ENCODE results near the gene CHMP2B.
"Not testable (repeated sequence)": the region's sequence is repeated elsewhere in the genome, so short reads cannot be mapped to it uniquely, and the experiment has no call there.

Gene CHMP2B

DNA sequence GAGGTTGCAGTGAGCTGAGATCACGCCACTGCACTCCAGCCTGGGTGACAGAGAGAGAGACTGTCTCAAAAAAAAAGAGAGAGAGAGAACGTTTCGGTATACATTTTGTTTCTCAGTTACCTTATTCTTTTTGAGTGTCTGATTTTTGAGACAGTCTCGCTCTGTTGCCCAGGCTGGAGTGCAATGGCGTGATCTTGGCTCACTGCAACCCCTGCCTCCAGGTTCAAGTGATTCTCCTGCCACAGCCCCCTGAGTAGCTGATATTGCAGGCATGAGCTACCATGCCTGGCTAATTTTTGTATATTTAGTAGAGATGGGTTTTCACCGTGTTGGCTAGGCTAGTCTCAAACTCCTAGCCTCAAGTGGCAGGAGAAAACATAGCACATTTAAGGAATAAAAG lies 21.1 kb downstream of the CHMP2B start:
- H3K4me1 ChIP-seq; H3K9me3 ChIP-seq; H3K27me3 ChIP-seq (ENCODE audit: low read depth); in situ Hi-C loops (cut with MboI; ENCODE audit: low sequenced_read_pairs); DNase-seq (ENCODE audit: low spot score in 2 of 2); H3K4me3 ChIP-seq: not testable (repeated sequence)
- peaks cover 14% of the 10 kb centered on the region for H3K36me3 ChIP-seq (replicated peaks)

DNA sequence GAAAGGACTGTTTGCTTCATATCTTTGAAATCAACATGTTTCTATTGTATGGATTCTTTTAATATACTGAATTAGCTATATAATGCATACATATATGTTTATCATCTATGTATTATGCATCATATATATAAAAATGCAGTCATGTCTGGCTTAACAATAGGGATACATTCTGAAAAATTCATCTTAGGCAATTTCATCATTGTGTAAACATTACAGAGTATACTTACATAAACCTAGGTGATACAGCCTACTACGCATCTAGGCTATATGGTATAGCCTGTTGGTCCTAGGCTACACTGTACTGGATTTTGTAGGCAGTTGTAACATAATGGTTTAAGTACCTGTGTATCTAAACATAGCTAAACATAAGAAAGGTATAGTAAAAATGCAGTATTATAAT lies 21.7 kb downstream of the CHMP2B start:
- Histone ChIP-seq H3K9me3 (no peaks in the 10 kb centered on the region), H3K36me3 (replicated peaks) (peaks cover 14% of the 10 kb centered on the region), H3K4me1 (no peaks in the 10 kb centered on the region), H3K27me3 (ENCODE audit: low read depth) (no peaks in the 10 kb centered on the region), H3K4me3 (no peak overlapping the region)
- DNase-seq (ENCODE audit: low spot score in 2 of 2), result no peak
- in situ Hi-C loops (cut with MboI; ENCODE audit: low sequenced_read_pairs), result no loop called here

DNA sequence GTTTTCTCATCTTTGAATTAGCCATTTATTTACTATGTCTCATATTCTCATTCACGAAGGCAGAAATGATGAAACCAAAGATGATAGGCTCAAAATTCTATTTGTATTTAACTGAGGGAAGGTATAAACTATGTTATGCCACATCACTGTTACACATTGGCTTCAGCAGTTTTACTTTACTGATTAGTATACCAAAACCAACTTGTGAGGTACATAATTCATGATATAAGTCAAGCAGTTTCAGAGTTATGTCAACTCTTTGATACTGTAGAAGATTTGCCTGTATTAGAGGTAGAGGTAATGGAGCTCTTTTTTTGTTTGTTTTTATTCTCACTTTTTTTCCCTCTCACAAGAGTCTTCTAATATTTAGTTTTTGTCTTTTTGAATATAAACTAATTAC lies 22.9 kb downstream of the CHMP2B start:
- DNase-seq (ENCODE audit: low spot score in 2 of 2), result no peak
- H3K4me1 ChIP-seq, result no peaks in the 10 kb centered on the region
- in situ Hi-C loops (cut with MboI; ENCODE audit: low sequenced_read_pairs), result no loop called here
- peaks cover 17% of the 10 kb centered on the region for H3K36me3 ChIP-seq (replicated peaks)
- no peak overlapping the region for H3K4me3 ChIP-seq
- no peaks in the 10 kb centered on the region for H3K9me3 ChIP-seq
- H3K27me3 ChIP-seq (ENCODE audit: low read depth), result no peaks in the 10 kb centered on the region

DNA sequence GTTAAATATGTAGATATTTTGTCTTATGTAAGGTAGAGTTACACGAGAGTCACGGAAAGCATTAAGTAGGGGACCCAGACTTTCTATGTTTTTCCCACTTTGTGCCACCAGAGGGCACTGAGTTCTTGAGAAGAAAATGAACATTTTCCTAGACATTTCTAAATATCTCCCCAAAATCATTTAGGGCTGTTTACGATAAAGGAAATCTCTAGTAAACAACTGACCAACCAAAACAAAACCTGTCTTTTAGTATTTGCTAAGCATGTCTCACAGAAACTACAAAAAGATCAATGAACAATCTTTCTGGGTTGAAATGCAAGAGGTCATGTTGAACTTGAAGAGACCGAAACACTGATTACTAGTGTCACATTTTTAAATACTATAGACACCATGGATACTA lies 33.2 kb downstream of the CHMP2B start:
- no peaks in the 10 kb centered on the region for H3K4me1 ChIP-seq
- peak; percentile 72 to 75 for DNase-seq (ENCODE audit: low spot score in 2 of 2)
- no peaks in the 10 kb centered on the region for H3K27me3 ChIP-seq (ENCODE audit: low read depth)
- in situ Hi-C loops (cut with MboI; ENCODE audit: low sequenced_read_pairs), result no loop called here
- no peaks in the 10 kb centered on the region for H3K9me3 ChIP-seq
- H3K36me3 ChIP-seq (replicated peaks), result no peaks in the 10 kb centered on the region
- no peak overlapping the region for H3K4me3 ChIP-seq

DNA sequence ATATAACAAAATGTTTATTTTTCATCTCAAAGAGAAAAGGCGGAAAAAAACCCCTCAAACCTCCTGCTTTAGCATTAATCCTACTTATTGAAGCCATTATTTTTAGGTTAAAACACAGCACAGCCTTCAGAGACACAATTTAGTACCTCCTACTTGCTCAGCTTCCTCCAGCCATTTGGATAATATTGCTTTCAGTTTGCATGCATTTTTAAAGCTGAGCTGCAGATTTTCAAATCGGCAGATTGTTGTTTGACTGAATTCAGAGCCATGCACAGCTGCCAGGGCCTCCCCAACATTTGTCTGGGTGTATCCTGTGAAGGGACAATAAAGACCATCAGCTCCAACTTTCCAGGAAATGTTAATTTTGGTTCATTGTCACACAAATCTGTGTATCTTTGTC lies 34.8 kb downstream of the CHMP2B start:
- no peaks in the 10 kb centered on the region for H3K27me3 ChIP-seq (ENCODE audit: low read depth)
- H3K4me3 ChIP-seq, result no peak overlapping the region
- no peaks in the 10 kb centered on the region for H3K4me1 ChIP-seq
- no peaks in the 10 kb centered on the region for H3K9me3 ChIP-seq
- no peaks in the 10 kb centered on the region for H3K36me3 ChIP-seq (replicated peaks)
- no peak for DNase-seq (ENCODE audit: low spot score in 2 of 2)
- in situ Hi-C loops (cut with MboI; ENCODE audit: low sequenced_read_pairs), result no loop called here

DNA sequence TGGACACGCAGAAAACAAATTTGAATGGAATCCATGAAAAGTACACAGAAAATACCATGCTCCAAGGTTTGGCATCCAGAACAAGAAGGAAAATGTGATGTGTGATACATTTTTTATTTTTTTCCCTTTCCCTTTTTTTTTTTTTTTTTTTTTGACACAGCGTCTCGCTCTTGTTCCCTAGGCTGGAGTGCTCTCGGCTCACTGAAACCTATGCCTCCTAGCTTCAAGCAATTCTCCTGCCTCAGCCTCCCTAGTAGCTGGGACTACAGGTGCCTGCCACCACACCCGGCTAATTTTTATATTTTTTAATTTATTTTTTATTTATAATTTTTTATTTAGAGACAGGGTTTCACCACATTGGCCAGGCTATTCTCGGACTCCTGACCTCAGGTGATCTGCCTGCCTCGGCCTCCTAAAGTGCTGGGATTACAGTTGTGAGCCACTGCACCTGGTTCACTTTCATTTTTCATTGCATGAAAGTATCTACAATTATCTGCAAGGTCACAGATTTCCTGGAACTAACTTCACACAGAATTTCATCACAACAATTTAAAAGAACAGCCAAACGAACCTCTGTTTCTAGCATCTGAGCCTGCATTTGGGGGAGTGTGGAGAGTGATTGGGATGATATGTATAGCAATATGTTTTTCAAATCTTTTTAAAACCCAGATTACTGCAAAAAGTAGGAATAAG lies 41.0 kb downstream of the CHMP2B start:
- in situ Hi-C loops (cut with MboI; ENCODE audit: low sequenced_read_pairs), result no loop called here
- no peak overlapping the region for H3K4me3 ChIP-seq
- H3K27me3 ChIP-seq (ENCODE audit: low read depth), result no peaks in the 10 kb centered on the region
- no peaks in the 10 kb centered on the region for H3K4me1 ChIP-seq
- no peaks in the 10 kb centered on the region for H3K36me3 ChIP-seq (replicated peaks)
- DNase-seq (ENCODE audit: low spot score in 2 of 2), result no peak
- no peaks in the 10 kb centered on the region for H3K9me3 ChIP-seq

DNA sequence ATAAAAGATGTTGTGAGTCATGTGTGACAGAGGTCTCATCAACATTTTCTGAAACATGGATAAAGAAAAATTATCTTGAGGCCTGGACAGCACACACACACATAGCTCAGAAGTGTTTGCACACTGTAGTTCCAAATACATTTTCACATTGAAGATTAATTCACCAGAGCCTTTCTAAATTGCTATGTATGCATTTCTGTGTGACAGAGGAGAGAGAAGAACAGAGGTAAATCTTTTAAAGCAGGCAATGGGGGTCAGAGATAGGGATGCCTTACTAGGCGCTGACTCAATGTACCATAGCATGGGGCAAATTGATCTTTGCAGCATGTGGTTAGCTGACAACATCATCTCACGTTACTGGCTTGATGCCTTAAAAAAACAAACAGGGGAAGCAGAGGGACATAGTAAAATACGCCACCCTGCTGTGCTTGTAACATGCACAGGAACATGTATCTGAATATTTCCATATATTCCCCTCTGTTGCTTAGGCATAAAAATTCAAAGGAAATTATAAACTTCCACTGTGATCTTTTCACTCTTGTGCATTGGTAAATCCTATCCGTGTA lies 41.6 kb downstream of the CHMP2B start:
- in situ Hi-C loops (cut with MboI; ENCODE audit: low sequenced_read_pairs), result no loop called here
- H3K4me3 ChIP-seq, result no peak overlapping the region
- no peak for DNase-seq (ENCODE audit: low spot score in 2 of 2)

DNA sequence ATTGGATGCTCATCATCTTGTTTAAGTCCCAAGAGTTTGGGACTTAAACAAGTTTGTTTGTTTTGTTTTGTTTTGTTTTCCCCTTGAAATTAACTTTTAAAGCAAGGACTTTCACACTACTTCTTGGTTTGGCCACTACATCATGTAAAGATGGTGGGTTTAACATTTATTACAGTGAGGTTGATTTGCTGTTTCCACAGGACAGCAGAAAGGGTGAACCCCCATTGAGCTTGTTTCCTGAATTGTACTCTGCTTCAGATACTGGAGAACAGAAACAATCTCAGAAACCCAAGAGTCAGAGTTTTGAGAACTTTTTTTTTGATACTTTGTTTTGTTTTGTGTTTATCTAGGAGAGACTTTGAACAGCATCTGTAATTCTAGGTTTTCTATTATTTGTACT lies 42.6 kb downstream of the CHMP2B start:
- H3K4me1 ChIP-seq, result no peaks in the 10 kb centered on the region
- H3K27me3 ChIP-seq (ENCODE audit: low read depth), result no peaks in the 10 kb centered on the region
- DNase-seq (ENCODE audit: low spot score in 2 of 2), result no peak
- no peaks in the 10 kb centered on the region for H3K9me3 ChIP-seq
- in situ Hi-C loops (cut with MboI; ENCODE audit: low sequenced_read_pairs), result no loop called here
- H3K4me3 ChIP-seq, result no peak overlapping the region
- no peaks in the 10 kb centered on the region for H3K36me3 ChIP-seq (replicated peaks)

More for the DNA sequence above, 41.6 kb downstream of the CHMP2B start:
- Histone ChIP-seq H3K9me3 (no peaks in the 10 kb centered on the region), H3K4me1 (no peaks in the 10 kb centered on the region), H3K36me3 (replicated peaks) (no peaks in the 10 kb centered on the region), H3K27me3 (ENCODE audit: low read depth) (no peaks in the 10 kb centered on the region)

DNA sequence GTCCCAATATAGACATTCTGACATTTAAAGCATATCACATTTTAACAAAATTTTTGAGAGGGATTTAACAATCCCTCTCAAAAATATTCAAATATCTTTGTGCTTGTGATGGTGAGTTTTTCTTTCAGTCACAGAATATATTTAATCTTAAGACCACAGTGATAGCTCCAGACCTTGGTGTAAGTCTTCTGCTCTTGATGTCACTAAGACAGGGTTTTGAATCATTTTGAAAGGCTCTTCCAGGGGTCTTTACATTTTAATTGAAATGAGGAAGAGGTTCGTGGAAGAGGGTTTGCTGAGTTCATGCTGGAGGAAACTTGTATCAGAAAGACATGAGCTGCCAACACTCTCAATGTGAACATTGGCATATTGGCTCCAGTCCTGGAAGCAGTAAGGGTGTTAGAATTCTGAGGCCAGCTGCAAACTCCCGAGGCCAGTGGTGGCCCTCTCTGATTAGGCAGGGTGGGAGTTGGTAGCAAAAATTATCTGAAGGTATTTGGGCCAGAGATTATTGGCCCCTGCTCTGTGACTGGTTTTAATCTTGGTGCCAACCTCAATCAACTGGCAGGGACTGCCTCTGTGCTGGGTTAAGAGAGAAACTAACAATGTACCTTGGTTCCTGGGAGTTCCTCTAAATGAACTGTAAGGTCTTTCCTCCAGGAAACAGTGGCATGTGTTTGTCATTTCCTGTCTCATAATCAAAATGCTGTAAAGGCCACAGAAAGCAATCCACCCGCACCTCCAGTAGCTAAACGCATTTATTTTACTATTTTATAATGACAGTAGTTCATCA lies 44.0 kb downstream of the CHMP2B start:
- DNase-seq (ENCODE audit: low spot score in 2 of 2), result no peak
- H3K4me1 ChIP-seq, result no peaks in the 10 kb centered on the region
- H3K4me3 ChIP-seq, result no peak overlapping the region
- H3K9me3 ChIP-seq, result no peaks in the 10 kb centered on the region
- in situ Hi-C loops (cut with MboI; ENCODE audit: low sequenced_read_pairs), result no loop called here
- no peaks in the 10 kb centered on the region for H3K27me3 ChIP-seq (ENCODE audit: low read depth)
- no peaks in the 10 kb centered on the region for H3K36me3 ChIP-seq (replicated peaks)

DNA sequence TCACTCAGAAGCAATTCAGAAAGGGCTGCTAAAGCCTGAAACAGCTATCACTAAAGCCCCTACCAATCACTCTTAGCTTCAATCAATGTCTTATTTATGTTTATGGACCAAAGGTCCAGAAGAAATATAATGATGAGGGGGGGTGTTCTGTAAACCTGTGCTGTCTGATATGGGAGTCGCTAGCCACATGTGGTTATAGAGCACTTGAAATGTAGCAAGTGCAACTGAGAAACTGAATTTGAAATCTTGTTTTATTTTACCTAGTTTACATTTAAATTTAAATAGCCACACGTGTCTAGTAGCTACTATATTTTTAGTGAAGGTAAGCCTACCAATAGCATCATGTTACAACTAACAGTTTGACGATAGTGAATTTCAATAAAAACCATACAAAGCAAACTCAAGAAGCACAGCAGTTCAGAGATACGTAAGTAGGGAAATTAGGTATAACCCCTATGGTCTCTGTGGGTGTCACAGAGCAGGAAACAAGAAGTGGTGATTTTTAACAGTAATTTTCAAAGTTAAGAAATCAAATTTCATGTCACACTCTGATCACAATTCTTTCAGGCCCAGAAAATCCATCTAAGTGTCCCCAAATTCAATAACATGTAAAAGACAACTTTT lies 45.7 kb downstream of the CHMP2B start:
- Histone ChIP-seq H3K4me3 (no peak overlapping the region), H3K27me3 (ENCODE audit: low read depth) (no peaks in the 10 kb centered on the region), H3K36me3 (replicated peaks) (no peaks in the 10 kb centered on the region), H3K4me1 (no peaks in the 10 kb centered on the region), H3K9me3 (no peaks in the 10 kb centered on the region)
- no peak for DNase-seq (ENCODE audit: low spot score in 2 of 2)
- in situ Hi-C loops (cut with MboI; ENCODE audit: low sequenced_read_pairs), result no loop called here

DNA sequence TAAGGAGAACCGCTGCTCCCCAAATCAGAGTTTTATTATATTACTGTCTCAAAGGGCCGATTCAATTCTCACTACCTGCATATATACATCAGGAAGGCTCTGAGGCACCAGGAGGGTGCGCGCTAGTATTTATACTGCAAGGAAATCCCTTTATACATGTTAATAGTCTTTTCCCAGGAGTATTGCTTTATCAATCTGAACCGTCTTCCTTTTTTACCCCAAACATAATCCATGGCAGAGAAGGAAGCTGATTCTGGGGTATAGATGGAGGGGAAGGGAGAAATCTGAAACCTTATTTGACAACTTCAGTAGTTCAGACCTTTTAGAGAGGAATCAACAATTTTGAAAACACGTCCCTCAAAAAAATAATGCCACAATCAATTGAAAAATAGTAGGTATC lies 49.4 kb downstream of the CHMP2B start, which contains the start of gene POU1F1:
TSS of gene POU1F1 (minus strand) at position 101 of the 400 bp plus-strand sequence. CDS start 122 bp downstream, outside the sequence.
- in situ Hi-C loops (cut with MboI; ENCODE audit: low sequenced_read_pairs), result no loop called here
- no peak for DNase-seq (ENCODE audit: low spot score in 2 of 2)
- Histone ChIP-seq H3K27me3 (ENCODE audit: low read depth) (no peaks in the 10 kb centered on the region), H3K9me3 (no peaks in the 10 kb centered on the region), H3K4me1 (no peaks in the 10 kb centered on the region), H3K4me3 (no peak within 1 kb of the TSS), H3K36me3 (replicated peaks) (no peaks in the 10 kb centered on the region)

DNA sequence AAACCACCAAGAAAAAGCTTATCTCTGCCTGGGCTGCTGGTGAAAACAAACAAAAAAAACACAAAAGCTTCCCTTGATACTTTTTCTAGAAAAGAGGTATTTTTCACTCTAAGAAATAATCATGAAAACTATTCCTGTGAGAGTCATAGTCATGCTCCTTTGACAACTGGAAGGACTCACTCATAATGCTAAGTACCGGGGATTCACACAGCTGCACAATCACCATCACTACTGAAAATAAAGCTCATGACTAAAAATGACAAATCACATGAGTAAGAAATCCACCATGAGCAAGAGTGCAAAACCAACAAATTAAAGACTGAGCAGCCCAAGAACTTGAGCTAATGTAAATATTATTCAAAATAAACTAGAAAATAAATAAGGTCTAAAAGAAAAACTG lies 59.9 kb downstream of the CHMP2B start:
- H3K36me3 ChIP-seq (replicated peaks), result no peaks in the 10 kb centered on the region
- in situ Hi-C loops (cut with MboI; ENCODE audit: low sequenced_read_pairs), result no loop called here
- peaks cover 4% of the 10 kb centered on the region; the same call in 1 of the 2 replicates for H3K4me1 ChIP-seq
- no peak overlapping the region for H3K4me3 ChIP-seq
- no peak for DNase-seq (ENCODE audit: low spot score in 2 of 2)
- no peaks in the 10 kb centered on the region for H3K27me3 ChIP-seq (ENCODE audit: low read depth)
- H3K9me3 ChIP-seq, result no peaks in the 10 kb centered on the region

DNA sequence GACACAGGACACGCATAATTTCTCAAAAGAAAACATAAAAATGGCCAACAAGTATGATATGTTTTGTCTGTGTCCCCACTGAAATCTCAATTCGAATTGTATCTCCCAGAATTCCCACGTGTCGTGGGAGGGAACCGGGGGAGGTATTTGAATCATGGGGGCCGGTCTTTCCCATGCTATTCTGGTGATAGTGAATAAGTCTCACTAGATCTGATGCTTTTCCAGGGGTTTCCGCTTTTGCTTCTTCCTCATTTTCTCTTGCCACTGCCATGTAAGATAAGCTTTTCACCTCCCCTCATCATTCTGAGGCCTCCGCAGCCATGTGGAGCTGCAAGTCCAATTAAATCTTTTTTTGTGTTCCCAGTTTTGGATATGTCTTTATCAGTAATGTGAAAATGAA lies 61.3 kb downstream of the CHMP2B start:
- peaks cover 4% of the 10 kb centered on the region; the same call in 1 of the 2 replicates for H3K4me1 ChIP-seq
- no peak for DNase-seq (ENCODE audit: low spot score in 2 of 2)
- in situ Hi-C loops (cut with MboI; ENCODE audit: low sequenced_read_pairs), result no loop called here

More for the DNA sequence above, 61.3 kb downstream of the CHMP2B start:
- Histone ChIP-seq H3K9me3 (no peaks in the 10 kb centered on the region), H3K4me3 (no peak overlapping the region), H3K36me3 (replicated peaks) (no peaks in the 10 kb centered on the region), H3K27me3 (ENCODE audit: low read depth) (no peaks in the 10 kb centered on the region)
